ENCODE data around the gene GDF2. TPM values are rescaled to one million over a fixed set of nuclear protein-coding genes. Genes with fewer than 3 reads are reported as not detected.

The GDF2 gene
- total RNA-seq, 2 donors from 2014 or later = not detected

- DNase-seq (ENCODE audit: low spot score) = no peak
- H3K27ac ChIP-seq = no peak overlapping the region
- H3K4me1 ChIP-seq (ENCODE audit: control insufficient read depth in 1 of 2, low read depth in 2 of 2) = peaks cover 5 to 22% of the 10 kb centered on the region in 2 donors
- no peak for TF ChIP-seq CTCF (IDR thresholded peaks at IDR 0.05)
- no peak overlapping the region for H3K4me3 ChIP-seq
- no peak for ATAC-seq (ENCODE audit: insufficient number of reproducible peaks, low FRiP score, low read depth)
- H3K9me3 ChIP-seq = no peaks in the 10 kb centered on the region
- H3K36me3 ChIP-seq = no peaks in the 10 kb centered on the region
- H3K27me3 ChIP-seq (replicated peaks; ENCODE audit: insufficient read depth) = no peaks in the 10 kb centered on the region
Observed at GRCh38 chr10:47287365-47287802, 34.9 kb upstream of the GDF2 start.

- H3K27me3 ChIP-seq (replicated peaks; ENCODE audit: insufficient read depth) = no peaks in the 10 kb centered on the region
- H3K9me3 ChIP-seq = no peaks in the 10 kb centered on the region
- DNase-seq (ENCODE audit: low spot score) (no peak), ATAC-seq (ENCODE audit: insufficient number of reproducible peaks, low FRiP score, low read depth) (no peak)
- peaks cover 5 to 22% of the 10 kb centered on the region in 2 donors for H3K4me1 ChIP-seq (ENCODE audit: control insufficient read depth in 1 of 2, low read depth in 2 of 2)
- TF ChIP-seq CTCF (IDR thresholded peaks at IDR 0.05) = no peak
- H3K4me3 ChIP-seq = no peak overlapping the region
- no peak overlapping the region for H3K27ac ChIP-seq
- H3K36me3 ChIP-seq = no peaks in the 10 kb centered on the region
Observed at GRCh38 chr10:47287805-47288204, 34.4 kb upstream of the GDF2 start.

- Histone ChIP-seq H3K27ac (no peak overlapping the region), H3K36me3 (no peaks in the 10 kb centered on the region), H3K4me3 (no peak overlapping the region), H3K27me3 (replicated peaks; ENCODE audit: insufficient read depth) (no peaks in the 10 kb centered on the region), H3K4me1 (ENCODE audit: control insufficient read depth in 1 of 2, low read depth in 2 of 2) (peaks cover 5 to 22% of the 10 kb centered on the region in 2 donors), H3K9me3 (no peaks in the 10 kb centered on the region)
- ATAC-seq (ENCODE audit: insufficient number of reproducible peaks, low FRiP score, low read depth) (no peak), DNase-seq (ENCODE audit: low spot score) (no peak)
- no peak for TF ChIP-seq CTCF (IDR thresholded peaks at IDR 0.05)
Observed at GRCh38 chr10:47288236-47288635, 34.0 kb upstream of the GDF2 start.

GRCh38 chr10:47288916-47289495 is 33.2 kb upstream of the GDF2 start:
- no peak for ATAC-seq (ENCODE audit: insufficient number of reproducible peaks, low FRiP score, low read depth)
- H3K36me3 ChIP-seq = no peaks in the 10 kb centered on the region
- H3K27me3 ChIP-seq (replicated peaks; ENCODE audit: insufficient read depth) = no peaks in the 10 kb centered on the region
- H3K27ac ChIP-seq = no peak overlapping the region
- DNase-seq (ENCODE audit: low spot score) = no peak
- H3K4me3 ChIP-seq = no peak overlapping the region
- H3K9me3 ChIP-seq = no peaks in the 10 kb centered on the region
- no peak for TF ChIP-seq CTCF (IDR thresholded peaks at IDR 0.05)
- peaks cover 5 to 22% of the 10 kb centered on the region in 2 donors for H3K4me1 ChIP-seq (ENCODE audit: control insufficient read depth in 1 of 2, low read depth in 2 of 2)

- ATAC-seq (ENCODE audit: insufficient number of reproducible peaks, low FRiP score, low read depth) = no peak
- Histone ChIP-seq H3K4me3 (no peak overlapping the region), H3K9me3 (no peaks in the 10 kb centered on the region), H3K27ac (no peak overlapping the region), H3K4me1 (ENCODE audit: control insufficient read depth in 1 of 2, low read depth in 2 of 2) (peaks cover 5 to 22% of the 10 kb centered on the region in 2 donors), H3K36me3 (no peaks in the 10 kb centered on the region), H3K27me3 (replicated peaks; ENCODE audit: insufficient read depth) (no peaks in the 10 kb centered on the region)
- no peak for TF ChIP-seq CTCF (IDR thresholded peaks at IDR 0.05)
- no peak for DNase-seq (ENCODE audit: low spot score)
Observed at GRCh38 chr10:47289921-47290320, 32.3 kb upstream of the GDF2 start.

Measured in thoracic aorta (tissue), 2 donors.